Astrocyte of the cerebellum (primary cell): ENCODE data around the gene RASA3.

Experiments
- DNase-seq: peaks from one replicate; pipeline ENCODE4 v3.0.0-alpha.2; 2011; ENCODE audit warnings: low read depth
- H3K4me3 ChIP-seq: 2 replicates; pipeline ENCODE4 v1.5.1; 2011; ENCODE audit warnings: mild to moderate bottlenecking, low read depth, low read length, moderate library complexity
- CTCF ChIP-seq: IDR thresholded peaks from 2 replicates; pipeline ENCODE4 v1.5.1; 2012; ENCODE audit warnings: low read length, low read depth, moderate library complexity, mild to moderate bottlenecking; ENCODE audit errors: missing control alignments
- in situ Hi-C: cut with HindIII; loops from 2 replicates; pipeline ENCODE4 v1.10.0; 2017; ENCODE audit warnings: low sequenced_read_pairs

The RASA3 gene

GRCh38 chr13:114032126-114032799 lies 100.2 kb downstream of the RASA3 start:
- DNase-seq, result no peak
- in situ Hi-C loops, result no loop called here
- no peak for TF ChIP-seq CTCF
- H3K4me3 ChIP-seq, result no peak overlapping the region

GRCh38 chr13:114031631-114032030 lies 100.8 kb downstream of the RASA3 start:
- DNase-seq, result no peak
- no peak for TF ChIP-seq CTCF
- in situ Hi-C loops, result no loop called here
- H3K4me3 ChIP-seq, result no peak overlapping the region

- H3K4me3 ChIP-seq, result no peak overlapping the region
- no peak for TF ChIP-seq CTCF
- no peak for DNase-seq
- in situ Hi-C loops, result no loop called here
Observed at GRCh38 chr13:114030666-114031610, 101.5 kb downstream of the RASA3 start.

GRCh38 chr13:114029866-114030625 lies 102.4 kb downstream of the RASA3 start:
- no peak for DNase-seq
- in situ Hi-C loops, result no loop called here
- H3K4me3 ChIP-seq, result no peak overlapping the region
- TF ChIP-seq CTCF, result no peak

- no peak for DNase-seq
- in situ Hi-C loops, result no loop called here
- TF ChIP-seq CTCF, result no peak
- H3K4me3 ChIP-seq, result no peak overlapping the region
Observed at GRCh38 chr13:114027826-114028225, 104.6 kb downstream of the RASA3 start.

GRCh38 chr13:114027046-114027715 lies 105.2 kb downstream of the RASA3 start:
- in situ Hi-C loops, result no loop called here
- no peak for TF ChIP-seq CTCF
- peak; percentile 55 for DNase-seq
- H3K4me3 ChIP-seq, result no peak overlapping the region
